Hypothalamus (tissue), 51 donors: ENCODE data around the gene CBX6.

Experiments
- DNase-seq, 51 donors: peaks; one replicate each; lab custom pipeline; 2025; lab: John Stamatoyannopoulos, UW

The CBX6 gene

DNA sequence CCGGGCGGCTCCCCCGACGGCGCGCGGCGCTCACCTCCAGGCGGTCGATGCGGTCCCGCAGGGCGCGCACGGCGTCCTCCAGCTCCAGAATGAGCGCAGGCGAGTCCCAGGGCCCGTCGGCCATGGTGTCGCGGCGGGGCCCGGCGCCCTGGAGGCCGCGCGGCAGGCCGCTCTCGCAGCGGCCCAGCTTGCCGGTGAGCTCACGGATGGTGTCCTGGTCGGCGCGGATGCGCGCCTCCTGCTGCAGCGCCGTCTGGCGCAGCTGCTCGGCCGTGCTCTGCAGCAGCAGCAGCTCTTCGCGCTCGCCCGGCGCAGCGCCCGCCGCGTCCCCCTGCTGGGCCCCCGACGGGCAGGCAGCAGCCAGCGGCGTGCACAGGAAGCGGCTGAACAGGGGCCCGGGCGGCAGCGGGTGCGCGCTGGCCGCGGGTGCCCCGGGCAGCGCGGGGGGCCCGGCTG lies 28.8 kb downstream of the CBX6 start:
- peak in 23 of 51 donors; percentile 19 to 71 (median 55) for DNase-seq

DNA sequence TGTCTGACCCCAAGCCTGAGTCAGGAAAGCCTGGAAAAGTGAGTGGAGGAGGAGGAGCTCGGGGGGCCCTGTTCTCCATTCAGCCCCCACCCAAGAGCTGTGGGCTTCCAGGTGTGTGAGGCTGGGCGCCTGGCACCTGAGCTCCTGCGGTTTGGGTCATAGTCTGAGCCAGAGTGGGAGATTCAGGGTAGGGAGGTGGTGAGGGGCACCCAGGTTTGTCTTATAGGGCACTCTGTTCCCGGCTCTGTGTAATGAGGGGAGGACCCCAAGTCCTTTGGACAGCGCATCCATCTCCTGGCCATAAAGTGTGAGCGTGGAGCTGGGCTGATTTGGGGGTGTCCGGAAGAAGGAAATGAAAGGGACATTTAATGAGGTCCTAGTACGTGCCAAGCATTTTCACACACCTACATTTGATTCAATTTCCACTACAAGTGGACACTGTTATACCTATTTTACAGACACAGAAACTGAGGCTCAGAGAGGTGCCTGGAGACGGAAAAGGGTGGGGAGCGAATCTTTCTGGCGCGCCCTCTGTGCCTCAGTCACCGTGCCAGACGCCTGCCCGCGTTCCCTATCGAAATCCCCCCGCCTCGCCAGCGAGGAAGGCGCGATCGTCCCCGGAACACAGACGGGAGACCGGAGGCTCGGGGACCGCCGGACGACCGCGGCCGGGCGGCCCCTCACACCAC lies 29.4 kb downstream of the CBX6 start:
- DNase-seq: no peak

DNA sequence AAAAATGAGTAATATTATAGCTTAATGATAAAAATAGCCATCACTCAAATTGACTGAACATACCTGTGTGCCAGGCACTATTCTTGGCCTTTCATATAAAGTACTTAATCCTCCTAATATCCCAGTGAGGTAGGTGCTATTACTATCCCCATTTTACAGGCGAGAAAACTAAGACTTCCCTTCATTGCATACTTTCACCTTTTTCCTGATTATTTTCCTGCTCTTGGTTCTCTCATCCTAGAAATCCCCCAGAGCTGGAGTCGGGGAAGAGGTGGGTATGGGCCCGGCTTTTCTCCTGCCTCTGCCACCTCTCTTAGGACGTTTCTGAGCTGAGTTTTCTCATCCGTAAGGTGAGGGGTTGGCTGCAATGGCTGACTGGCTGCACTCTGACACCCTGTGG lies 30.4 kb downstream of the CBX6 start:
- DNase-seq: no peak

DNA sequence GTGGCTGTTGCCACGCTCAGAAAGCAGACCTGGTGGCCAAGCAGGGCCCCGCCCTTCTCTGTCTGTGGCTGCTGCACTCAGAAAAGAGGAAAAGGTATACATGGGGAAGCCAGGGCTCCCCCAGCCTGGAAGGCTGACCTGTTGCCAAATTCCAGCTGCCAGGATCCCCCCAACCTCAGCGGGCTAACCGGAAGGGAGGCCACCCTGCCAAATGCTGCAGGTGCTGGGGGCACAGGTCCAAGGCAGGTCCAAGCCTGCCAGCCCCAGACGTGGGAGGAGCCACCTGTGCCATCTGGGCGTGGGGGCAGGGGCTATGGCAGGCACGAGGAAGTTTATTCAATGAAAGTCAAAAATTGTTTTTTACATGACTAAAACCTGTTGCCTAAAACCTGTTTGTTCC lies 30.8 kb downstream of the CBX6 start:
- DNase-seq: no peak

DNA sequence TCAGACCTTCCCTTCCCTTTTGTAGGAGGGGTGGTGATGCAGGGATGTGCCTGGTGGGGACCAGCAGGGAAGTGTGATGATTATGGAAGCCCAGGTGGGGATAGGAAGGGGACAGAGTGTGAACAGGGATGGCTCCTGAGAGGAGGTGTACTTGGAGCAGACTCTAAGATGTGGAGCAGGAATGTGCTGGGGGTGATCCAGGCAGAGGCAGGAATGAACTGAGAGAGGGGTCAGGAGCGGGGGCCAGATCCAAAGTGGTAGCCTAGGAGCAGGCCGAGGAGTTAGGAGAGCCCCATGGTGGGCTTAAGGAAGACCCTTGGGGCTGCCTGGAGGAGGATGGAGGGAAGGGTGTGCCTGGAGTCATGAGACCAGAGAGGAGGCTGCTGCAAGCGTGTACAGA lies 31.9 kb downstream of the CBX6 start:
- DNase-seq: no peak

DNA sequence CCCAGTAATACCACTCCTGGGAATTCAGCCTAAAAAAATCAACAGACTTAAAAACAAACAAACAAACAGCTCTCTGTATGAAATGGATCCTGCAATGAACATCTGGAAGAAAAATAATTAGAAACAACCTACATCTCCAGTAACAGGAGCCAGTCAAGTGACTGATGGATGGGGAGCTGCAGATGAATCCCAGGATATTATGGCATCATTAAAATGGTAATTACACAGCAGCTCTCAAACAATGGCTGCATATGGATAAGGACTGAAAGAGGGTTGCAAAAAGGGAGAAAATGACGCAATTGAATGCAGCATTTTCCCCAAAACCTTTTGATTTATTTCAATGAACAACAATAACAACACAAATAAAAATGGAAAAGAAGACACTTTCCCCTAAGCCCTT lies 32.3 kb downstream of the CBX6 start:
- DNase-seq: no peak

DNA sequence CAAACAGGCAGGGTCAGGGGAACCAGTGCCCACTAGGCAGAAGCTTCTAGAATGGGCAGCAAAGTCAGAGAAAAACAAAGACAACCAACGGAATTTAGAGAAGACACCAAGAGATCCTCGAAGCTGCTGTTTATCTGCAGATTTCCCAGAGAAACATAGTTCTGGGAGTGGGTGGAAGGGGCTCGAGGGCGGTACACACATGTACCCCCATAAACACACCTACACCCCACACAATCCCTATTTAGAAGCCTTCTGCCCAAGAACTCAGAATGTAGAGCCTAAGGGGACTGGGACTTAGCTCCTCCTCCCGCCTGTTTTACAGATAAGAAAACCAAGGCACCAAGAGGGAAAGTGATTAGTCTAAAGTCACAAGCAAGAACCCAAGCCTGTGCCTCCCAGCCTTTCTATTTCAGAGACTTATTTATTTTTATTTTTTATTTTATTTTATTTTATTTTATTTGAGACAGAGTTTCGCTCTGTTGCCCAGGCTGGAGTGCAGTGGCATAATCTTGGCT lies 34.5 kb downstream of the CBX6 start:
- no peak for DNase-seq

DNA sequence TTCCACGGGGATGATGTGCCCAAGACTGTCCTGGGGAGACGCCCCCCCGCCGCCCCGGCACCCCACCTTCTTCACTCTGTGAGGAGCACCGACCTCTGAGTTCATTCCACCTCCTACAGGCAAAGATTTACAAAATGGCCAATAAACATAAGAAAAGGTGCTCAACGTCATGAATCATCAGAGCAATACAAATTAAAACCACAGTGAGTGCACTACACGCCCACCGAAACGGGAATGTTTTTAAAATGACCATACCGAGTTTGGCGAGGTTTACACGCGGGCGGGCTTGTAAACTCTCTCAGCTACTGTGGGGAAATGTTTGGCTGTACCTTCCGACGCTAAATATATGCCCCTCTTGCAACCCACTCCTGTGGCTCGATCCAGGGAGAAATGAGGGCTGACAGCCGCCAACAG lies 36.1 kb downstream of the CBX6 start:
- DNase-seq: peak in 1 of 51 donors; percentile 40

DNA sequence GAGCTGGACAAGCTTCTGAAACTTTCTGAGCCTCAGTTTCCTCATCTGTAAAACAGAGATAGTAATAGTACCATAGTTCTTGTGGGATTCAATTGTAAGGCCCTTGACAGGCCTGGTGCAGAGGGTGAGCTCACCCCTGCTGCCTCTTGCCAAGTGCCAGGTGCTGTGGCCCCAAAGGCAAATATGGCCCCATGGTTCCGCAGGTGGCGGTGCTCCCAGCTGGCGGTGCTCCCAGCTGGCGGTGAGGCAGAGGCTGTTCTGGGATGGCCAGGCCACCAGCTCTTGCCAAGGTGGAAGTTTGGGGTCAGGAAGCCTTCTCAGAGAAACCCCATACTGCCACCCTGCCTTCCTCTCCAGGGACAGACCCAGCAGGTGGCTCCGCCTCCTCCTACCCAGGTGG lies 37.0 kb downstream of the CBX6 start:
- DNase-seq: no peak

DNA sequence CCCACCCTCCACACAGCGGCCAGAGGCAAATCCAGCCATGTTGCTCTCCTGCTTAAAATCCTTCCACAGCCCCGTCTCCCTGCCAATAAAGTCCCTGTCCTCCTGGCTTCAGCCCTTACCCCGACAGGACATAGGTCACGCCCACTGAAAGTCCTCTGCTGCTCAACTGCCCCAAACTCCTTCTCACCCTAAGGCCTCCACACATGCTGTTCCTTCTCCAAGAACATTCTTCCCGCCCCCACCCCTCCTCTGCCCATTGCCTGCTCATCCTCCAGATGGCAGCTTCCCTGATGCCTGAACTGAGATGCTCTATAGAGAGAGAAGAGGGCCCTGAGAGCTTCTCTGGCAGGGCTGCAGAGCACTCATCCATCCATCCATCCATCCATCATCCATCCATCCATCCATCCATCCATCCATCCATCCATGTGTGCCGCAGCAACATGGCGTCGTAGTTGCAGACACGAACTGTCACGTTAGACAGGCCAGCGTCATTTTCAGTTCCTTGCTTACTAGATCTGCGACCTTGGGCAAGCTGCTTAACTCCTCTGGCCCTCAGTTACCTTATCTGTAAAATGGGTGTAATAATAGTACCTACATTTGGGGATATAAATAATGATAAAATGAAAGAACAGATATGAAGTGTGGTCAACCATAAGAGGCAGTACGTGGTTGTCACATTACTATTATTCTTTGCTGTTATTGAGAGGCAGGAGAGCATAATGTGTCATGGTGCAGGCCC lies 37.6 kb downstream of the CBX6 start:
- DNase-seq: no peak

DNA sequence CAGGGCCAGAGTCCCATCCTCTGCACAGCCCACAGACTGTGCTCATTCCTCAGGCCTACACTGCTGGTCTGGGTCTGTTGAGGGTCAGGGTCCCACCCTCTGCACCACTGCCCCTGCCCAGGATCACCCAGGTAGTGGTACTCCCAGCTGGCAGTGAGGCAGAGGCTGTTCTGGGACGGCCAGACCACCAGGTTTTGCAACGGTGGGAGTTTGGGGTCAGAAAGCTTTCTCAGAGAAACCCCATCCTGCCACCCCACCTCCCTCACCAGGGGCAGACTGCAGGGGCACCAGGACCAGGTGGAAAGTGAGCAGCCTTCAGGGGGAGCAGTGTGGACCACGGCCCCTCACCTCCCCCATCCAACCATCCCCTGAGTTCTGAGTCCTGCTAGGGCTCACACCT lies 39.0 kb downstream of the CBX6 start:
- DNase-seq: no peak

DNA sequence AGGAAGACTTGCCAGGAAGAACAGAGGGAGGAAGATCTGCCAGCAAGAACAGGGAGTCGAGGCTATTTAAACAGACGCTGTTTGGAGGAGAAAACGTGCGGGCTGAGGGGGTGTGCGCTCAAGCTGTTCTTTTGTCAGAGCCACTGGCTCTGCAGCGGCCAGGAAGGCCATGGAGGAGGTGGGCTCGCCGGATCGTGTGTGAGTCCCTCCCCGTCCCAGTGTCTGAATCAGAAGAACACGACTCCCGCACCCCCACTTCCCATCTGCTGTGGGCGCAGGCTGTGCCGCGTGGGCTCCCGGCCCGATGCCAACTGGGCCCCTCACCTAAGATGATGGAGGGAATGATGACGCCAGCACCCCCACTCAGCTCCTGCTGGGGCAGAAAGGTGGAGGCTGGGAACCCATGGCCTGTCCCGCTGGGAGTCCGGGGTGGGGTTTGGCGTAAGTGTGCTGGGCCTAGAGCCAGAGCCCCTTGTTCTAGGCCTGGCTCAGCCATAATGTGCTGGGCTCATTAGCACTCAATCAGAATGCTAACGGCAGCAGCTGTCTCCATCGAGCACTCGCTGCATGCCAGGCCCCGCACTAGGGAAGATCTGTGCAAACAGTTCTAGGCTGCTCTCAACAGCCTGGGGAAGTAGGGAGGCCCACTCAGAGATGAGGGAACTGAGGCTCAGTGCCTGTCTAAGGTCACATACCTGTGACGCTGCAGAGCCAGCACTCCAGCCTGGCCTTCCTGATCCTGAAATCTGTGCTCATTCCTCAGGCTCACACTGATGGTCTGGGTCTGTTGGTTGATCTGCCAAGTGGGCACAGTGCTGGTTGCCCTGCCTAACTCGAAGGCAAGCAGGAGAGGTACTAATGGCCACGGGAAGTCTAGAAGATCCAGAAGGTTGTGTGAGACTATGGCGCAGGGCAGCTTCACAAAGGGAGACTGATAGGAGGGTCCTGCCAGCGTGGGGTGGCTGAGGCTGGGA lies 39.7 kb downstream of the CBX6 start:
- peak in 20 of 51 donors; percentile 11 to 85 (median 39) for DNase-seq

DNA sequence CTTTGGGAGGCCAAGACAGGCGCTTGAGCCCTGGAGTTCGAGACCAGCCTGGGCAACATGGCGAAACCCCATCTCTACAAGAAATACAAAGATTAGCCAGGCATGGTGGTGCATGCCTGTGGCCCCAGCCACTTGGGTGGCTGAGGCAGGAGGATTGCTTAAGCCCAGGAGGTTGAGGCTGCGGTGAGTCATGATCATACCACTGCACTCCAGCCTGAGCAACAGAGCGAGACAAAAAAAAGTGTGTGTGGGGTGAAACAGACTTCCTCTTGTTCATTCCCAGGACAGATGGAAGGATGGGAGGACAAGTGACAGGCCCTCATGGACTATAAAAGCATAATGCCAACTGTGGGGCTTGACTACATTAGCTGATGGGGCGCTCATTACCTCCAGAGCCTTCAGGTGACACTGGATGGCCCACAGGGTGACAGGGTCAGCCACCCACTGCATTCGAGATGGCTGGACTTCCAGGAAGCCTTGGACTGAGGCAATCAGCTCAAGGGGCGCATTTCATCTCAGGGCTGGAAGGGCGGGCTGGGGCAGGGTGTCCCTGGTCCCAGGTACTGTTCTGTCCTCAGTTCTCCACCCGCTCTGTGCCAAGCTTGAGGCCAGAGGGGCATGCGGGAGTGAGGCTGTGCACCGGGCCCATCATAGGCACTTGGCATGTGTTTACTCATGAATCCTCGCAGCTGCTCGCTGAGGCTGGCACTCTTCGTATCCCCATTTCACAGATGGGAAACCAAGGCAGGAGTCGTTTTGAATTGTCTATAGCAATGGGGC lies 40.7 kb downstream of the CBX6 start:
- peak in 1 of 51 donors; percentile 35 for DNase-seq

DNA sequence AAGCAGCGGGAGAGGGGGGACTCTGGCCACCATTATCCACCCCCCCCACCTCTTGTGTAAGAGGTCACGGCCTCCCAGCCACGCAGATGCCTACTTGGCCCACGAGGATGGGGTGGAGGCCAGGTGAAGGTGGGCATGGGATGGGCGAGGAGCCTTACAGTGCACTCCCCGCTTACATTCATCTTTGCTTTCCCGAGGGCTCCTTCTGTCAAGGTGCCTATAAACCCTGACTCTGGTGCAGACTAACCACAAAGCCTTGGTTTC lies 41.2 kb downstream of the CBX6 start:
- no peak for DNase-seq

DNA sequence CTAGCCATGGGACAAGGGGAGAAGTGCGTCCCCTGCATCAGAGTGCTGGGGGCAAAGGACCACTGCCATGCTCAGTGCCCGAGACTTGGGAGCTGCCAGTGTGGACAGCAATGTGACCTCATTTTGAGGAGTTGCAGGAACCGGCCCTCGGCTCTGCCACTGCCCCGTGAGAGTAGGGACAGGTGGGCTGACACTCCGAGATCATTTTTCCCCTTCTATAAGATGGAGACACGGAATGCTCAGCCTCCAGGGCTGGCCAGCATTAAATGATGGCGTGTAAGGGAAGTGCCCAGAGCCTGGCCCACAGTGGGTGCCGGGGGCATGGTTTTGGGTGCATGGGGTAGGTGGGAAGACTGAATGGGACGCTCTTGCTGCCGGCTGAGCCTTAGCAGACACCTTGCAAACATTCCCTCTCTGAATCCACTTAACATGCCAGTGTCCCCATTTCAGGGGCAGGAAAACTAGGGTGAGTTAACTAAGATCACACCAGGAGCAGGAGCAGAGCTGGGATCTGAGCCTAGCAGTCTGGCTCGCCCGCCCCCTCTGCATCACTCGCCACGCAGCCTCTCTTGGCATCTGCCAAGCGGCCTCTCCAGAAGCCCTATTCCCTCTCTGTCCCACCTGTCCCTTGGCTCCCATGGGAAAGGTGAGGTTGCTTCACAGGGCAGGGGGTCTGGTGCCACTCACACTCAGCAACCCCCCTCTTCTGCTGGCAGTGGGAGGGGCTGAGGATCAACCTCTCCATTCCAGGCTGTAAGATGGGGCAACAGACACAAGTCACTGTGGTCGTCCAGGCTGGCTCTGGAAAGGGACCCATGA lies 41.8 kb downstream of the CBX6 start:
- no peak for DNase-seq

DNA sequence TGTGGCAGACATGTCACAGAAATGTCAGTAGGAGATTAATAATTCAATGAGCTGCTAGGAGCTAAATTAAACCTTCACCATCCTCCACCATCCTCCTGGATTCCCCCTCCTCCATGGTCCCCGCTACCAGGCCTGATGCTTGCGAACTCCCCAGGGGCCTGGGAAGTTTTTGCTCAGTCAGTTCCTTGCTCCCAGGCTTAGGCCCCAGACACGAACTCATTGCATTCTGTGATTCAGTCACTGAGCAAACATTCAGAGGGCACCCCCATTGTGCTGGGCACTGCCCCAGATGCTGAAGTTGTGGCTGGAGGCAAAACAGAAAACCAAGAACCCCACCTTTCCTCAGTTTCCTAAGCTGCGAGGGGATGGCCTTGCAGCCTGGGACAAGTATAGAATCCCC lies 42.5 kb downstream of the CBX6 start:
- DNase-seq: no peak

DNA sequence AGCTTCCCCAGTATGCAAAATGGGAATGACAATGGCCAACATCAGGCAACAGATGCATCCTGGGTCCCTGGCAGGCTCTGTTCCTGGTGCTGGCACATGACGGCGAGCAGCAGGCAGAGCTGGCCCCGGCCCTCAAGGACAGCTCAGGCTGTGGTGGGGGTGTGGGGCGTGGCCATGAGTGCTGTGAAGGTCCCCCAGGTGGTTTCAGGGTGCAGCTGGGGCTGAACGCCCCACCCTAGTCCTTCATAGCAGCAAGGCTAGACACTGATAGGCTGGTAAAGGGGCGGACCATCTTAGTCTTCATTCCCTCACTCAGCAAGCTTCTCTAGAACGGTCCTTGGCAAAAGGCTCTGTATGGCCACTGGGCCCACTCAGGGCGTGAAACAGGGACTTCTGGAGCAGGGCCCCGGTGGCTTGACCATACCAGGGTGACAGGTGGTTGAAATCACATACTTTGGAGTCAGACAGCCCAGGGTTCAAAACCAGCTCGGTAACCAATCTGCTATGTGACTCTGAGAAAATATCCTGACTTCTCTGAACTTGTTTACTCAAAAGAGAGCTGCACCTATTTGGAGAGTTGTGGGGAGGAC lies 43.3 kb downstream of the CBX6 start:
- DNase-seq: no peak

DNA sequence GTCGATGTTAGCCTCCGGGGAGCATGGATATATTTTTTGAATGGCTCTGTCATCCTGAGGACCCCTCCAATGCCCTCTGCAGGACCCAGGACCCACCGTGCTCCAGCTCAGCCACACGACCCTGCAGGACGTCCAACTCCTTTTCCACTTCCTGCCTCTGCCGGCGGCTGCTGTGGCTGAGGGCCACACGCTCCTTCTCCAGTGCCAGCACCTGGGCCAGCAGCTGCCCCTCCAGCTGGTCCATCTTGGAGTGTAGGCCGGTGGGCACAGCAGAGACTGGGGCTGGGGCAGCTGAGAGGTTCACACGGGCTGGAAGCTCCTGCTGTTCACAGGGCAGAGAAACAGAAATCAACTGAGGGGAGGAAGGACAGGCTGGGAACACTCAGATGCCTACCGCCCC lies 43.8 kb downstream of the CBX6 start:
- no peak for DNase-seq

DNA sequence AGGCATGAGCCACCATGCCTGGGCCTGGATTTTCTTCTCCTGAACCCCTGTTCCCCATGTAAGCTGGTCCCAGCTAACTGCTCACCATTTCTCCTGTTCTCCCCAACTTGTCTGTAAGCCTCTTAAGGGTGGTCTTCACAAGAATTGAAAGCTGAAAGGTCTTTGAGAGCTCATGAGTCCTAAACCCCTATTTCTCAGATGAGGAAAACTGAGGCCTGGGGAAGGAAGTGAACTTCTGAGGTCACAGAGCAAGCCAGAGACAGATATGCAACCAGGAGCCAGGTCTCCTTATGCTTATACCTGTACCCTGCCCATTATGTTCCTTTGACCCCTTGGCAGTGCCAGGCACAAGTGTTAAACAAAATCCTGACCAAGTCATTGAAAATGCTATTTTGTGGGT lies 44.5 kb downstream of the CBX6 start:
- no peak for DNase-seq
